ENCODE measurements around the gene USP24.

USP24 gene

DNA sequence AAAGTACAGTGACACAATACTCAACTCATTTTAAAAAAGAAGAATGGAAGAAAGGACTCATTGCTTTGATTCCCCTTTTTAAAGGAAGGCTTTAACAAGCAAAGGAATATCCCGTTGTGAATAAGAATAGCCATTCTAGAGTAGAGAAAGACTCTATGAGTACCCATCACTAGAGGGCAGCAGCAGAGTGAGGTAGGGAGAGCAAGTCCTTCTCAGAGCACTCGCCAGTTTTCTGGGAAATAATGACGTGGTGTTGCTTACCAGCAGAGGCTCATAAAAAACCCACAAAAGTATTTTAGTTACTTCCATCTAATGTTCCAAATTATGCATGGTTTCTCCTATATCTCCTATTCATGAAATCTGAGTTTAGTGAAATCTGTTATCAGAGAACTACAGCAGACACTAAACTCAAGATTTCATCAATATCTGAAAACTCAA lies 74.6 kb downstream of the USP24 start:
- H3K4me3 ChIP-seq (ENCODE audit: low read depth, low read length): no peak overlapping the region
- in situ Hi-C loops (cut with HindIII; ENCODE audit: low sequenced_read_pairs): no loop called here
- peak; percentile 93 for DNase-seq (ENCODE audit: low read depth, low spot score)
- TF ChIP-seq CTCF (IDR thresholded peaks at IDR 0.05; ENCODE audit: low read depth, low read length): peak; percentile 82

- in situ Hi-C loops (cut with HindIII; ENCODE audit: low sequenced_read_pairs): no loop called here
- no peak for TF ChIP-seq CTCF (IDR thresholded peaks at IDR 0.05; ENCODE audit: low read depth, low read length)
- DNase-seq (ENCODE audit: low read depth, low spot score): no peak
- H3K4me3 ChIP-seq (ENCODE audit: low read depth, low read length): no peak overlapping the region
Measured at GRCh38 chr1:55140137-55140536, 75.0 kb downstream of the USP24 start.

- no peak for TF ChIP-seq CTCF (IDR thresholded peaks at IDR 0.05; ENCODE audit: low read depth, low read length)
- no peak overlapping the region for H3K4me3 ChIP-seq (ENCODE audit: low read depth, low read length)
- no peak for DNase-seq (ENCODE audit: low read depth, low spot score)
- in situ Hi-C loops (cut with HindIII; ENCODE audit: low sequenced_read_pairs): no loop called here
Measured at GRCh38 chr1:55138823-55139222, 76.3 kb downstream of the USP24 start.

DNA sequence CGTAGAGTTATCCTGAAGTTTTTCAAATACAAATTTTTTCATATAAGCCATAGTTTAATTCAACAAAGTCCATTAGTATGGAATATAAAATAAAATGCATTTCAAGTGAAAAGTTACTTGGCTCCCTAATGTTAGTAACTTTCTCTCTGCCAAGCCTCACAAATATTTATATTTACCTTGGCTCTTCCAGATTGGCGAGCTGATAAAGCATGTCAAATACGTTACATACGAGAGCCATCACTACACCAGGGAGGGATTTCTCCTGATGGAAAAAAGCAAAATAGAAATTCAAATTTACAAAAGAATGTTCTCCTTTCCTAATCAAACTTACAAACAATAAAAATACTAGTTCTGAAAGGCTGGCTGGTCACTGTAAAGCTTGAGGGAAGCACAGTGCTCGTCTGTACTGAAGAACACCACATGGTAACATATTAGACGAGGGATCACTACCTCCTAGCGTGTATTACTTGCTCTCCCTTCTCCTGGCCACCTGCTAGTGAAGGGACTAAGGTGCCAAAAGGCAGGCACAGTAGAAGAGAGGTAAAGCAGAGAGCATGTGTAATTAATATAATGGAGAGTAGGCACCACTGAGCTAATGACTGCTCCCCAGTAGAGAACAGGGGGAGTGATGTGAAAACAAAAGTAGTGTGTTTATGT lies 80.9 kb downstream of the USP24 start:
- in situ Hi-C loops (cut with HindIII; ENCODE audit: low sequenced_read_pairs): no loop called here
- DNase-seq (ENCODE audit: low read depth, low spot score): no peak
- TF ChIP-seq CTCF (IDR thresholded peaks at IDR 0.05; ENCODE audit: low read depth, low read length): no peak
- H3K4me3 ChIP-seq (ENCODE audit: low read depth, low read length): no peak overlapping the region

DNA sequence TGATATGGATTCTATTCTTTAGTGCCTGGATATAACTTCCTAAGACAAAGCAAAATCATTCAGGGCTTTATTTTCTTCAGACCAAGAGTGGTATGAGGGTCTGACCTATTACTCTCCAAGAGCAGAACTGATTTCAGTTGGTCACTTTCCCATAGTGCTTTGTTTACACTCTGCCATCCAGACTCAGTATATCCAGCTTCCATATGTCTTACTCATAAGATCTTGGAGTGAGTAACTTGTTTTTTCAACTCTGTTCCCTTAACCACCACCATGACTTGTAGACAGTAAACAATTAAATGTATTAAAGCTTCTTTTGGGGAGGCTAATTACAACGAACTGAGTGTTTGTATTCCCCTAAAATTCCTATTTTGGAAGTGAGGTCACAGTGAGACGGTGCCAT lies 83.4 kb downstream of the USP24 start:
- no peak for TF ChIP-seq CTCF (IDR thresholded peaks at IDR 0.05; ENCODE audit: low read depth, low read length)
- in situ Hi-C loops (cut with HindIII; ENCODE audit: low sequenced_read_pairs): no loop called here
- H3K4me3 ChIP-seq (ENCODE audit: low read depth, low read length): no peak overlapping the region
- peak; percentile 79 for DNase-seq (ENCODE audit: low read depth, low spot score)

- in situ Hi-C loops (cut with HindIII; ENCODE audit: low sequenced_read_pairs): no loop called here
- no peak for TF ChIP-seq CTCF (IDR thresholded peaks at IDR 0.05; ENCODE audit: low read depth, low read length)
Measured at GRCh38 chr1:55131218-55131617, 83.9 kb downstream of the USP24 start.

More at GRCh38 chr1:55131218-55131617, 83.9 kb downstream of the USP24 start:
- DNase-seq (ENCODE audit: low read depth, low spot score): peak; percentile 41
- H3K4me3 ChIP-seq (ENCODE audit: low read depth, low read length): no peak overlapping the region
